GM12878 (cell line): ENCODE data around the gene SMG9. TPM values are rescaled to one million over a fixed set of nuclear protein-coding genes. Genes with fewer than 3 reads are reported as not detected.
A peak's percentile ranks its signal among the peaks of the same experiment; 100 is the strongest.

ENCODE experiments used
- ATAC-seq: fragments of 200-7000 bp; cut with Tn5 transposase; 3 replicates; pipeline ENCODE4 v1.9.1; 2020; ENCODE audit warnings: mild to moderate bottlenecking, moderate library complexity
- BruUV-seq: library from RNA; stranded (reverse); fragments of 400-500 nt; replicated peaks from 2 replicates; lab custom pipeline; 2021; lab: Mats Ljungman, UMichigan
- CTCF ChIA-PET: fragments of 300-600 bp; sonication (Branson Sonifier 250); formaldehyde crosslinking; extraction: SDS; loops from one replicate; lab custom pipeline; 2021; ENCODE audit warnings: inconsistent platforms; lab: Yijun Ruan, JAX
- POLR2A ChIA-PET: fragments of 350-600 bp; formaldehyde crosslinking; extraction: SDS; loops from one replicate; lab custom pipeline; 2021; ENCODE audit warnings: inconsistent platforms; lab: Charles Lee
- RAD21 ChIA-PET: fragments of 300-600 bp; sonication (Branson Sonifier 250); formaldehyde crosslinking; loops from one replicate; lab custom pipeline; 2023; ENCODE audit warnings: antibody characterized with exemption; ENCODE audit not compliant: unreplicated experiment; lab: Charles Lee
- SMC1A ChIA-PET: fragments of 300-600 bp; sonication (Branson Sonifier 250); formaldehyde crosslinking; loops from one replicate; lab custom pipeline; 2023; ENCODE audit not compliant: unreplicated experiment, uncharacterized antibody; lab: Charles Lee
- DNase-seq: peaks from one replicate; pipeline ENCODE4 v3.0.0-alpha.2; 2011; ENCODE audit warnings: low read depth, low spot score
- FAIRE-seq: peaks from 3 replicates; lab custom pipeline; 2011; peaks lifted over from hg19 to GRCh38; lab: Jason Lieb, UNC
- H2AFZ ChIP-seq: 2 replicates; pipeline ENCODE4 v1.6.0; 2011; ENCODE audit warnings: low read depth, low read length, control low read depth; ENCODE audit not compliant: control insufficient read depth
- H3K27ac ChIP-seq: 2 replicates; pipeline ENCODE4 v1.5.1; 2011; ENCODE audit warnings: control low read depth; ENCODE audit not compliant: control insufficient read depth, insufficient read depth
- H3K27me3 ChIP-seq, 2 experiments: replicated peaks in 1 of 2; 2 replicates each; pipeline versions ENCODE4 v1.6.0 to v1.6.1; 2011; ENCODE audit warnings: low read length in 1 of 2; ENCODE audit not compliant: control insufficient read depth in 2 of 2, insufficient read depth in 2 of 2
- H3K36me3 ChIP-seq, 2 experiments: 2 replicates each; pipeline ENCODE4 v1.5.1; 2011; ENCODE audit warnings: low read length in 1 of 2; ENCODE audit not compliant: control insufficient read depth in 2 of 2, insufficient read depth in 2 of 2
- H3K4me1 ChIP-seq: 2 replicates; pipeline ENCODE4 v1.6.1; 2011; ENCODE audit warnings: mild to moderate bottlenecking, low read length, moderate library complexity, mixed read lengths; ENCODE audit not compliant: control insufficient read depth, insufficient read depth
- H3K4me2 ChIP-seq: 2 replicates; pipeline ENCODE4 v1.6.0; 2011; ENCODE audit warnings: control low read depth; ENCODE audit not compliant: control insufficient read depth, insufficient read depth
- H3K4me3 ChIP-seq: fragments of 200-600 bp; sonication (generic); 2 replicates; pipeline ENCODE4 v1.5.1; 2016
- H3K79me2 ChIP-seq: 2 replicates; pipeline ENCODE4 v1.6.0; 2011; ENCODE audit warnings: low read length; ENCODE audit not compliant: control insufficient read depth, insufficient read depth
- H3K9ac ChIP-seq: 2 replicates; pipeline ENCODE4 v1.8.0; 2011; ENCODE audit warnings: low read length, control low read depth, mixed read lengths; ENCODE audit not compliant: control insufficient read depth, insufficient read depth
- H3K9me3 ChIP-seq: replicated peaks from 3 replicates; pipeline ENCODE4 v1.5.1; 2011; ENCODE audit warnings: mild to moderate bottlenecking, low read length; ENCODE audit not compliant: control insufficient read depth, insufficient read depth
- H4K20me1 ChIP-seq: 2 replicates; pipeline ENCODE4 v1.6.0; 2011; ENCODE audit not compliant: control insufficient read depth, insufficient read depth
- CBX5 ChIP-seq: sonication (generic); IDR thresholded peaks from 2 replicates; pipeline ENCODE4 v1.6.1; 2016; ENCODE audit warnings: low read depth, moderate library complexity, mild to moderate bottlenecking, inconsistent platforms
- CHD2 ChIP-seq: IDR thresholded peaks from 2 replicates; pipeline ENCODE4 v1.6.1; 2011; ENCODE audit warnings: low read depth, low read length, improper control_type of control experiment, borderline replicate concordance
- EZH2 ChIP-seq: IDR thresholded peaks from 2 replicates; pipeline ENCODE4 v1.6.1; 2012; ENCODE audit warnings: low read depth, mild to moderate bottlenecking, control low read depth, inconsistent platforms, low read length, borderline replicate concordance; ENCODE audit not compliant: control insufficient read depth
- GATAD2B ChIP-seq: fragments of 450-650 bp; conservative IDR thresholded peaks from 2 replicates; pipeline ENCODE4 v1.6.1; 2017; ENCODE audit warnings: low read depth, mild to moderate bottlenecking, moderate library complexity
- NFIC ChIP-seq: IDR thresholded peaks from 2 replicates; pipeline ENCODE4 v1.6.1; 2012; ENCODE audit warnings: low read depth, mild to moderate bottlenecking, inconsistent platforms, low read length, moderate library complexity
- POLR2A ChIP-seq: IDR thresholded peaks from 2 replicates; pipeline ENCODE4 v1.6.1; 2011; ENCODE audit warnings: low read depth, mild to moderate bottlenecking, low read length
- RCOR1 ChIP-seq: conservative IDR thresholded peaks from 2 replicates; pipeline ENCODE4 v1.6.1; 2012; ENCODE audit warnings: low read depth, low read length, improper control_type of control experiment
- SIN3A ChIP-seq: IDR thresholded peaks from 2 replicates; pipeline ENCODE4 v1.6.1; 2012; ENCODE audit warnings: low read depth, low read length, improper control_type of control experiment
- YY1 ChIP-seq: IDR thresholded peaks from 2 replicates; pipeline ENCODE4 v1.6.1; 2011; ENCODE audit warnings: low read depth, mild to moderate bottlenecking, low read length
- ZNF384 ChIP-seq: IDR thresholded peaks from 2 replicates; pipeline ENCODE4 v1.6.1; 2012; ENCODE audit warnings: low read depth, mild to moderate bottlenecking, low read length, improper control_type of control experiment, borderline replicate concordance
- WGBS: methylation state at CpG from one replicate; pipeline ENCODE4 v1.1.6; 2016; ENCODE audit warnings: low lambda C conversion rate; ENCODE audit not compliant: insufficient replicate concordance, insufficient coverage; ENCODE audit errors: missing lambda C conversion rate; 5-methylcytosine and 5-hydroxymethylcytosine counted together
- in situ Hi-C: fragments of 300-500 bp; cut with MboI; formaldehyde crosslinking; loops from 9 replicates; pipeline ENCODE4 v1.14.3; 2018; ENCODE audit warnings: mixed read lengths
- intact Hi-C: fragments of 100-400 bp; cut with micrococcal nuclease; formaldehyde crosslinking; loops from one replicate; pipeline ENCODE4 v1.14.2; 2022; ENCODE audit not compliant: unreplicated experiment
- polyA plus RNA-seq, 11 experiments: library from polyadenylated mRNA; depleted of rRNA in 4 of 11; unstranded in 6 of 11; stranded (reverse) in 5 of 11; fragments of >200 nt; fragmentation: Nextera tagmentation in 4 of 11; fragmentation: Illumina TruSeq in 1 of 11; extraction: Ambion mirVana in 4 of 11; extraction: Trizol in 1 of 11; gene quantifications; 1 replicate in 1 of 11; 2 replicates in 10 of 11; pipeline versions ENCODE4 v1.2.1 to v1.2.3, GENCODE V29; 2011 to 2016; ENCODE audit warnings: inconsistent platforms in 2 of 11, missing spikeins in 2 of 11, low read depth in 1 of 11
- total RNA-seq, 4 experiments: library from RNA; depleted of rRNA in 3 of 4; stranded (reverse); fragments of >200 nt in 3 of 4; fragmentation: Illumina TruSeq in 1 of 4; extraction: Trizol in 1 of 4; gene quantifications; 2 replicates each; pipeline versions ENCODE4 v1.2.1 to v1.2.3, GENCODE V29; 2013 to 2021
- TF ChIP-seq, protein P1 (sequence below): fragments of 450-650 bp; IDR thresholded peaks from 2 replicates; pipeline ENCODE4 v1.6.1; 2017; ENCODE audit warnings: mild to moderate bottlenecking, low read depth, inconsistent platforms; ENCODE audit not compliant: poor library complexity, severe bottlenecking
- TF ChIP-seq, protein P2 (sequence below): fragments of 450-650 bp; IDR thresholded peaks from 2 replicates; pipeline ENCODE4 v1.6.1; 2017; ENCODE audit warnings: mild to moderate bottlenecking, moderate library complexity

SMG9 gene
- total and polyA plus RNA-seq, 10 of the 15 experiments (the other 5 are each of a cell fraction or from before 2014, with no cell fraction given) = 0.69 to 52.2 (median 28.1) TPM

DNA sequence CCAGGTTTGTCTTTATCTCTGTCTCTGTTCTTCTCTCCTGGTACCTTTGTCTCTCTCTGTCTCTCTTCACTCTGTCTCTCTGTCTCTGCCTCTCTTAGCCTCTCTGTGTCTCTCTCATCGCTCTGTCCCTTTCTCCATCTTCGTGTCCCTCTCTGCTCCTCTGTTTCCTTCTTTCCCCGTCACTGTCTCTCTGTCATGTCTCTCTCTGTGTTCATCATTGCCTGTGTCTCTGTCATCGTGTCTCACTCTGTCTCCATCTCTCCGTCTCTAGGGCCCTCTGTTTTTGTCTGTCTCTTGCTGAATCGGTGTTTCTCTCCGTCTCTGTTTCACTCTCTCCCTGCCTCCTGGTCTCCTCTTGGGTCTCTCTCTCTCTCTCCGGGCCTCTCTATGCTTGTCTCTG is 28.9 kb upstream of the SMG9 start (continued):
- TF ChIP-seq YY1 (no peak), GATAD2B (no peak), CBX5 (no peak), NFIC (no peak), ZNF384 (no peak), EZH2 (no peak)
- TF ChIP-seq, protein P1, sequence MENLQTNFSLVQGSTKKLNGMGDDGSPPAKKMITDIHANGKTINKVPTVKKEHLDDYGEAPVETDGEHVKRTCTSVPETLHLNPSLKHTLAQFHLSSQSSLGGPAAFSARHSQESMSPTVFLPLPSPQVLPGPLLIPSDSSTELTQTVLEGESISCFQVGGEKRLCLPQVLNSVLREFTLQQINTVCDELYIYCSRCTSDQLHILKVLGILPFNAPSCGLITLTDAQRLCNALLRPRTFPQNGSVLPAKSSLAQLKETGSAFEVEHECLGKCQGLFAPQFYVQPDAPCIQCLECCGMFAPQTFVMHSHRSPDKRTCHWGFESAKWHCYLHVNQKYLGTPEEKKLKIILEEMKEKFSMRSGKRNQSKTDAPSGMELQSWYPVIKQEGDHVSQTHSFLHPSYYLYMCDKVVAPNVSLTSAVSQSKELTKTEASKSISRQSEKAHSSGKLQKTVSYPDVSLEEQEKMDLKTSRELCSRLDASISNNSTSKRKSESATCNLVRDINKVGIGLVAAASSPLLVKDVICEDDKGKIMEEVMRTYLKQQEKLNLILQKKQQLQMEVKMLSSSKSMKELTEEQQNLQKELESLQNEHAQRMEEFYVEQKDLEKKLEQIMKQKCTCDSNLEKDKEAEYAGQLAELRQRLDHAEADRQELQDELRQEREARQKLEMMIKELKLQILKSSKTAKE = no peak

DNA sequence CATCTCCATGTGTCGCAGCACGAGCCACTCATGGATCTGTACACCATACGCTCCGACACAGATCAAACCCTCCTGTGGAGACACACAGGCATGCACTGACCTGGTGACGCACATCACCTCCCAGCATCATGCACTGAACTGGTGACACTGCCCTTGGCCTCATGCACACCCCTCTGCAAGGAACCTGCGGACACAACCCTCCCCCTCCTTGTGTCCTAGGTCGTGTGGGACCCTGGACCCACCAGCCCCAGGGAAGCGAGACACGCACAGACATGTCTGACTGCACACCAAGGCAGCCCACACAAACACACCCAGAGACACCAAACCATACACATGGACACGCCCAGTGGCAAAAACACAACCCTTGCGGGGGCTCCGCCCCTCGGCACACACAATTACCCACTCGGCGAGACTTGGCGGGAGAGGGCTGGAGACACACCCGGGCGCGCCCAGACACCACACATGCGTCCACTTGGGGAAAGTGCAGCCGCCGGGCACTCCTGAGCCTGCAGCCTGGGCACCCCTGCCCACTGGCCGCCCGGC is 28.0 kb upstream of the SMG9 start:
- no peak for ATAC-seq
- DNase-seq = no peak
- BruUV-seq = no TSS peak
- Histone ChIP-seq H3K4me3 (peak overlapping the region; percentile 35; the same call in 1 of the 2 replicates), H3K4me1 (peaks cover 55% of the 10 kb centered on the region), H3K79me2 (peaks cover 35% of the 10 kb centered on the region), H3K4me2 (peak overlapping the region; percentile 83), H3K27ac (no peak overlapping the region), H3K36me3 (no peaks in the 10 kb centered on the region), H3K27me3 (no peaks in the 10 kb centered on the region), H2AFZ (no peak overlapping the region), H3K9ac (no peak overlapping the region), H3K9me3 (no peaks in the 10 kb centered on the region), H4K20me1 (no peaks in the 10 kb centered on the region)
- ChIA-PET SMC1A (interaction anchor here (8.0 kb wide), 1 partner anchor 22 kb away, joined by 325 read pairs; the partner anchor contains the start of gene SMG9), POLR2A (interaction anchor here (8.4 kb wide), 1 partner anchor 35 kb away, joined by 79 read pairs; no protein-coding TSS in a partner anchor), RAD21 (interaction anchor here (2.4 kb wide), 1 partner anchor 23 kb away, joined by 5 read pairs; no protein-coding TSS in a partner anchor), CTCF (interaction anchor here (8.6 to 9.2 kb wide), 2 partner anchors 22 to 36 kb away, joined by 144 to 324 read pairs; partner anchors contain the start of gene SMG9)
- FAIRE-seq = no peak
- in situ Hi-C loops (no loop called here), intact Hi-C loops (loop anchor here (10.0 kb wide), 1 partner anchor 338 kb away; no protein-coding TSS in a partner anchor)
- 21% methylated on average over 24 of the region's 24 CpGs for WGBS
- TF ChIP-seq CHD2 (no peak), RCOR1 (no peak), SIN3A (no peak), POLR2A (peak; percentile 48), YY1 (no peak)
- TF ChIP-seq, protein P2, sequence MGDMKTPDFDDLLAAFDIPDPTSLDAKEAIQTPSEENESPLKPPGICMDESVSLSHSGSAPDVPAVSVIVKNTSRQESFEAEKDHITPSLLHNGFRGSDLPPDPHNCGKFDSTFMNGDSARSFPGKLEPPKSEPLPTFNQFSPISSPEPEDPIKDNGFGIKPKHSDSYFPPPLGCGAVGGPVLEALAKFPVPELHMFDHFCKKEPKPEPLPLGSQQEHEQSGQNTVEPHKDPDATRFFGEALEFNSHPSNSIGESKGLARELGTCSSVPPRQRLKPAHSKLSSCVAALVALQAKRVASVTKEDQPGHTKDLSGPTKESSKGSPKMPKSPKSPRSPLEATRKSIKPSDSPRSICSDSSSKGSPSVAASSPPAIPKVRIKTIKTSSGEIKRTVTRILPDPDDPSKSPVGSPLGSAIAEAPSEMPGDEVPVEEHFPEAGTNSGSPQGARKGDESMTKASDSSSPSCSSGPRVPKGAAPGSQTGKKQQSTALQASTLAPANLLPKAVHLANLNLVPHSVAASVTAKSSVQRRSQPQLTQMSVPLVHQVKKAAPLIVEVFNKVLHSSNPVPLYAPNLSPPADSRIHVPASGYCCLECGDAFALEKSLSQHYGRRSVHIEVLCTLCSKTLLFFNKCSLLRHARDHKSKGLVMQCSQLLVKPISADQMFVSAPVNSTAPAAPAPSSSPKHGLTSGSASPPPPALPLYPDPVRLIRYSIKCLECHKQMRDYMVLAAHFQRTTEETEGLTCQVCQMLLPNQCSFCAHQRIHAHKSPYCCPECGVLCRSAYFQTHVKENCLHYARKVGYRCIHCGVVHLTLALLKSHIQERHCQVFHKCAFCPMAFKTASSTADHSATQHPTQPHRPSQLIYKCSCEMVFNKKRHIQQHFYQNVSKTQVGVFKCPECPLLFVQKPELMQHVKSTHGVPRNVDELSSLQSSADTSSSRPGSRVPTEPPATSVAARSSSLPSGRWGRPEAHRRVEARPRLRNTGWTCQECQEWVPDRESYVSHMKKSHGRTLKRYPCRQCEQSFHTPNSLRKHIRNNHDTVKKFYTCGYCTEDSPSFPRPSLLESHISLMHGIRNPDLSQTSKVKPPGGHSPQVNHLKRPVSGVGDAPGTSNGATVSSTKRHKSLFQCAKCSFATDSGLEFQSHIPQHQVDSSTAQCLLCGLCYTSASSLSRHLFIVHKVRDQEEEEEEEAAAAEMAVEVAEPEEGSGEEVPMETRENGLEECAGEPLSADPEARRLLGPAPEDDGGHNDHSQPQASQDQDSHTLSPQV = no peak
